Activated B cell treated with CpG ODN at 0.5 μM for 24 hours (primary cell): ENCODE data around the gene SLC28A1. TPM values are rescaled to one million over a fixed set of nuclear protein-coding genes. Genes with fewer than 3 reads are reported as not detected.

Experiments used
- ATAC-seq: fragments of 200-7000 bp; cut with Tn5 transposase; one replicate; pipeline ENCODE4 v1.10.0; 2021; ENCODE audit warnings: low read depth, mild to moderate bottlenecking, moderate library complexity
- CTCF ChIA-PET: fragments of 350-600 bp; sonication (Branson Sonifier 250); formaldehyde crosslinking; loops from one replicate; lab custom pipeline; 2021; ENCODE audit warnings: antibody characterized with exemption; lab: Charles Lee
- POLR2A ChIA-PET: fragments of 350-600 bp; sonication (Branson Sonifier 250); formaldehyde crosslinking; loops from one replicate; lab custom pipeline; 2021; ENCODE audit warnings: antibody characterized with exemption; lab: Charles Lee
- DNase-seq: peaks from one replicate; pipeline ENCODE4 v3.0.0; 2022
- H3K27ac Mint-ChIP-seq: one replicate; pipeline ENCODE4 v1.8.0; 2020; ENCODE audit warnings: mixed read lengths
- H3K27me3 Mint-ChIP-seq: one replicate; pipeline ENCODE4 v1.8.0; 2021; ENCODE audit warnings: mixed read lengths
- H3K36me3 Mint-ChIP-seq: one replicate; pipeline ENCODE4 v1.8.0; 2021; ENCODE audit warnings: low read depth, mixed read lengths
- H3K4me1 Mint-ChIP-seq: one replicate; pipeline ENCODE4 v1.8.0; 2021; ENCODE audit warnings: mixed read lengths
- H3K4me3 Mint-ChIP-seq: one replicate; pipeline ENCODE4 v1.8.0; 2020; ENCODE audit warnings: mild to moderate bottlenecking, mixed read lengths
- H3K9me3 Mint-ChIP-seq: one replicate; pipeline ENCODE4 v1.8.0; 2020; ENCODE audit warnings: mixed read lengths
- CTCF ChIP-seq: fragments of 200-600 bp; IDR thresholded peaks from one replicate; pipeline ENCODE4 v1.8.0; 2022; ENCODE audit warnings: antibody characterized with exemption, mild to moderate bottlenecking
- intact Hi-C: fragments of 100-400 bp; cut with micrococcal nuclease; formaldehyde crosslinking; loops from one replicate; pipeline ENCODE4 v1.15.1; 2024
- total RNA-seq: library from RNA; stranded (reverse); gene quantifications from 2 replicates; pipeline ENCODE4 v1.2.3, GENCODE V29; 2022

The SLC28A1 gene
- total RNA-seq, 1 donor from 2014 or later, result not detected

- no peaks in the 10 kb centered on the region for H3K9me3 Mint-ChIP-seq
- intact Hi-C loops, result no loop called here
These were observed 60.4 kb downstream of the SLC28A1 start for GRCh38 chr15:84944861-84945260.

GRCh38 chr15:84946772-84947489 lies 62.5 kb downstream of the SLC28A1 start:
- Mint-ChIP-seq H3K9me3 (no peaks in the 10 kb centered on the region), H3K36me3 (no peaks in the 10 kb centered on the region), H3K4me3 (no peak overlapping the region), H3K4me1 (no peaks in the 10 kb centered on the region), H3K27me3 (peaks cover 6% of the 10 kb centered on the region), H3K27ac (no peak overlapping the region)
- intact Hi-C loops, result no loop called here
- ATAC-seq, result no peak
- POLR2A ChIA-PET, result no interaction called here
- no peak for TF ChIP-seq CTCF
- CTCF ChIA-PET, result no interaction called here
- DNase-seq, result no peak

More at GRCh38 chr15:84944861-84945260, 60.4 kb downstream of the SLC28A1 start:
- Mint-ChIP-seq H3K27me3 (peaks cover 6% of the 10 kb centered on the region), H3K27ac (no peak overlapping the region), H3K4me1 (no peaks in the 10 kb centered on the region), H3K4me3 (no peak overlapping the region), H3K36me3 (no peaks in the 10 kb centered on the region)
- ChIA-PET CTCF (no interaction called here), POLR2A (no interaction called here)
- TF ChIP-seq CTCF, result no peak
- ATAC-seq (no peak), DNase-seq (no peak)

GRCh38 chr15:84947947-84948830 lies 63.7 kb downstream of the SLC28A1 start:
- DNase-seq (no peak), ATAC-seq (no peak)
- intact Hi-C loops, result no loop called here
- Mint-ChIP-seq H3K9me3 (no peaks in the 10 kb centered on the region), H3K27me3 (peaks cover 6% of the 10 kb centered on the region), H3K36me3 (no peaks in the 10 kb centered on the region), H3K4me3 (no peak overlapping the region), H3K4me1 (no peaks in the 10 kb centered on the region), H3K27ac (no peak overlapping the region)
- POLR2A ChIA-PET, result interaction anchor here (0.6 kb wide), 1 partner anchor 11 kb away, joined by 5 read pairs; no protein-coding TSS in a partner anchor
- CTCF ChIA-PET, result no interaction called here
- no peak for TF ChIP-seq CTCF

GRCh38 chr15:84949043-84949442 lies 64.6 kb downstream of the SLC28A1 start:
- Mint-ChIP-seq H3K9me3 (no peaks in the 10 kb centered on the region), H3K4me1 (no peaks in the 10 kb centered on the region), H3K36me3 (no peaks in the 10 kb centered on the region), H3K4me3 (no peak overlapping the region), H3K27ac (no peak overlapping the region), H3K27me3 (peaks cover 6% of the 10 kb centered on the region)
- ATAC-seq (no peak), DNase-seq (no peak)
- ChIA-PET CTCF (no interaction called here), POLR2A (no interaction called here)
- intact Hi-C loops, result no loop called here
- no peak for TF ChIP-seq CTCF
